ENCODE data around the gene PLEKHA1.

DNA sequence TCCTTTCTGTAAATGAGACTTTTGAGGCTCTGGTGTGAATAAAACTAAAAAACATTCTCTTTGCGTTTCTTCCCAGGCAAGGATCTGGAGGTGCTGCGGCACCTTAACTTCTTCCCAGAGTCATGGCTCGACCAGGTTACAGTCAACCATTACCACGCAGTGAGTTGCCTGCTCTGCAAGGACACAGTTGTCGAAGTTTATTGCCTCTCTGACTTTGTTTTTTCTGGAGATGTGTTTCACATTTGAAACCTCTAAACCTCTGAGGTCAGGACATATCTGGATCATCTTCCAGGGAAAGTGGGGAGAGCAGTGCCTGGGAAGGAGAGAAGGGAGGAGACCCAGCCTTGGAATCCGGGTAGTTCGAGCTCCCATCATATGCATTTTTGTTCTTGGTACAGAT is 43.4 kb upstream of the PLEKHA1 start:
- TF ChIP-seq GATA2 (IDR thresholded peaks at IDR 0.05; ENCODE audit: low read depth, low read length) (no peak), GATA3 (IDR thresholded peaks at IDR 0.05; ENCODE audit: low read depth, low read length) (no peak)
